Measurements from ENCODE around the gene RNF26.
A peak's percentile ranks its signal among the peaks of the same experiment; 100 is the strongest.
"Not testable (repeated sequence)": the region's sequence is repeated elsewhere in the genome, so short reads cannot be mapped to it uniquely, and the experiment has no call there.

Gene RNF26

GRCh38 chr11:119372260-119373058 is 38.1 kb downstream of the RNF26 start:
- no peak for DNase-seq

- no peak for DNase-seq
Observed at GRCh38 chr11:119373059-119373920, 39.0 kb downstream of the RNF26 start.

GRCh38 chr11:119373921-119374631 is 39.7 kb downstream of the RNF26 start:
- peak; percentile 25 to 28 for DNase-seq

GRCh38 chr11:119374632-119375336 is 40.5 kb downstream of the RNF26 start:
- DNase-seq = no peak

- DNase-seq = no peak
Observed at GRCh38 chr11:119375337-119376196, 41.2 kb downstream of the RNF26 start.

- no peak for DNase-seq
Observed at GRCh38 chr11:119376197-119376847, 42.0 kb downstream of the RNF26 start.

GRCh38 chr11:119377112-119377901 is 43.0 kb downstream of the RNF26 start:
- DNase-seq = no peak

- no peak for DNase-seq
Observed at GRCh38 chr11:119377961-119378667, 43.8 kb downstream of the RNF26 start.

GRCh38 chr11:119378851-119379465 is 44.6 kb downstream of the RNF26 start:
- no peak for DNase-seq

GRCh38 chr11:119380160-119380826 is 46.0 kb downstream of the RNF26 start:
- no peak for DNase-seq

GRCh38 chr11:119380827-119381180 is 46.5 kb downstream of the RNF26 start:
- DNase-seq = no peak

- DNase-seq = peak; percentile 96
Observed at GRCh38 chr11:119381181-119381988, 47.1 kb downstream of the RNF26 start, which contains the start of gene USP2. Gene USP2 (minus strand): TSS chr11:119381690. CDS start chr11:119373480, 8,210 bp downstream.

GRCh38 chr11:119382101-119382500 is 47.8 kb downstream of the RNF26 start:
- no peak for DNase-seq

GRCh38 chr11:119382513-119382912 is 48.2 kb downstream of the RNF26 start:
- not testable (repeated sequence) for DNase-seq

- no peak for DNase-seq
Observed at GRCh38 chr11:119384332-119384731, 50.0 kb downstream of the RNF26 start.
